GM12878 (cell line): ENCODE measurements around the gene ISCA2. TPM values are rescaled to one million over a fixed set of nuclear protein-coding genes. Genes with fewer than 3 reads are reported as not detected.

Source experiments
- ATAC-seq: fragments of 200-7000 bp; cut with Tn5 transposase; 3 replicates; pipeline ENCODE4 v1.9.1; 2020; ENCODE audit warnings: mild to moderate bottlenecking, moderate library complexity
- BruUV-seq: library from RNA; stranded (reverse); fragments of 400-500 nt; replicated peaks from 2 replicates; lab custom pipeline; 2021; lab: Mats Ljungman, UMichigan
- CTCF ChIA-PET: fragments of 300-600 bp; sonication (Branson Sonifier 250); formaldehyde crosslinking; extraction: SDS; loops from one replicate; lab custom pipeline; 2021; ENCODE audit warnings: inconsistent platforms; lab: Yijun Ruan, JAX
- POLR2A ChIA-PET: fragments of 350-600 bp; formaldehyde crosslinking; extraction: SDS; loops from one replicate; lab custom pipeline; 2021; ENCODE audit warnings: inconsistent platforms; lab: Charles Lee
- RAD21 ChIA-PET: fragments of 300-600 bp; sonication (Branson Sonifier 250); formaldehyde crosslinking; loops from one replicate; lab custom pipeline; 2023; ENCODE audit warnings: antibody characterized with exemption; ENCODE audit not compliant: unreplicated experiment; lab: Charles Lee
- SMC1A ChIA-PET: fragments of 300-600 bp; sonication (Branson Sonifier 250); formaldehyde crosslinking; loops from one replicate; lab custom pipeline; 2023; ENCODE audit not compliant: unreplicated experiment, uncharacterized antibody; lab: Charles Lee
- DNase-seq: peaks from one replicate; pipeline ENCODE4 v3.0.0-alpha.2; 2011; ENCODE audit warnings: low read depth, low spot score
- FAIRE-seq: peaks from 3 replicates; lab custom pipeline; 2011; peaks lifted over from hg19 to GRCh38; lab: Jason Lieb, UNC
- H2AFZ ChIP-seq: 2 replicates; pipeline ENCODE4 v1.6.0; 2011; ENCODE audit warnings: low read depth, low read length, control low read depth; ENCODE audit not compliant: control insufficient read depth
- H3K27ac ChIP-seq: 2 replicates; pipeline ENCODE4 v1.5.1; 2011; ENCODE audit warnings: control low read depth; ENCODE audit not compliant: control insufficient read depth, insufficient read depth
- H3K27me3 ChIP-seq, 2 experiments: replicated peaks in 1 of 2; 2 replicates each; pipeline versions ENCODE4 v1.6.0 to v1.6.1; 2011; ENCODE audit warnings: low read length in 1 of 2; ENCODE audit not compliant: control insufficient read depth in 2 of 2, insufficient read depth in 2 of 2
- H3K36me3 ChIP-seq, 2 experiments: 2 replicates each; pipeline ENCODE4 v1.5.1; 2011; ENCODE audit warnings: low read length in 1 of 2; ENCODE audit not compliant: control insufficient read depth in 2 of 2, insufficient read depth in 2 of 2
- H3K4me1 ChIP-seq: 2 replicates; pipeline ENCODE4 v1.6.1; 2011; ENCODE audit warnings: mild to moderate bottlenecking, low read length, moderate library complexity, mixed read lengths; ENCODE audit not compliant: control insufficient read depth, insufficient read depth
- H3K4me2 ChIP-seq: 2 replicates; pipeline ENCODE4 v1.6.0; 2011; ENCODE audit warnings: control low read depth; ENCODE audit not compliant: control insufficient read depth, insufficient read depth
- H3K4me3 ChIP-seq: fragments of 200-600 bp; sonication (generic); 2 replicates; pipeline ENCODE4 v1.5.1; 2016
- H3K79me2 ChIP-seq: 2 replicates; pipeline ENCODE4 v1.6.0; 2011; ENCODE audit warnings: low read length; ENCODE audit not compliant: control insufficient read depth, insufficient read depth
- H3K9ac ChIP-seq: 2 replicates; pipeline ENCODE4 v1.8.0; 2011; ENCODE audit warnings: low read length, control low read depth, mixed read lengths; ENCODE audit not compliant: control insufficient read depth, insufficient read depth
- H3K9me3 ChIP-seq: replicated peaks from 3 replicates; pipeline ENCODE4 v1.5.1; 2011; ENCODE audit warnings: mild to moderate bottlenecking, low read length; ENCODE audit not compliant: control insufficient read depth, insufficient read depth
- H4K20me1 ChIP-seq: 2 replicates; pipeline ENCODE4 v1.6.0; 2011; ENCODE audit not compliant: control insufficient read depth, insufficient read depth
- CHD1 ChIP-seq: IDR thresholded peaks from 2 replicates; pipeline ENCODE4 v1.6.1; 2012; ENCODE audit warnings: low read depth, low read length, improper control_type of control experiment
- FOXK2 ChIP-seq: fragments of 450-650 bp; IDR thresholded peaks from 2 replicates; pipeline ENCODE4 v1.6.1; 2017; ENCODE audit warnings: mild to moderate bottlenecking, moderate library complexity
- KDM1A ChIP-seq: fragments of 200-600 bp; sonication (generic); IDR thresholded peaks from 2 replicates; pipeline ENCODE4 v1.6.1; 2016; ENCODE audit warnings: borderline replicate concordance
- MTA3 ChIP-seq: IDR thresholded peaks from 2 replicates; pipeline ENCODE4 v1.6.1; 2012; ENCODE audit warnings: low read length, inconsistent platforms, borderline replicate concordance
- POLR2AphosphoS5 ChIP-seq: IDR thresholded peaks from 2 replicates; pipeline ENCODE4 v1.6.1; 2011; ENCODE audit warnings: mild to moderate bottlenecking, low read length, inconsistent platforms
- TBL1XR1 ChIP-seq: IDR thresholded peaks from 2 replicates; pipeline ENCODE4 v1.6.1; 2012; ENCODE audit warnings: low read depth, low read length, improper control_type of control experiment
- ZZZ3 ChIP-seq: IDR thresholded peaks from 2 replicates; pipeline ENCODE4 v1.6.1; 2011; ENCODE audit warnings: low read depth; ENCODE audit not compliant: control insufficient read depth, insufficient read length
- WGBS: methylation state at CpG from one replicate; pipeline ENCODE4 v1.1.6; 2016; ENCODE audit warnings: low lambda C conversion rate; ENCODE audit not compliant: insufficient replicate concordance, insufficient coverage; ENCODE audit errors: missing lambda C conversion rate; 5-methylcytosine and 5-hydroxymethylcytosine counted together
- in situ Hi-C: fragments of 300-500 bp; cut with MboI; formaldehyde crosslinking; loops from 9 replicates; pipeline ENCODE4 v1.14.3; 2018; ENCODE audit warnings: mixed read lengths
- intact Hi-C: fragments of 100-400 bp; cut with micrococcal nuclease; formaldehyde crosslinking; loops from one replicate; pipeline ENCODE4 v1.14.2; 2022; ENCODE audit not compliant: unreplicated experiment
- polyA plus RNA-seq, 11 experiments: library from polyadenylated mRNA; depleted of rRNA in 4 of 11; unstranded in 6 of 11; stranded (reverse) in 5 of 11; fragments of >200 nt; fragmentation: Nextera tagmentation in 4 of 11; fragmentation: Illumina TruSeq in 1 of 11; extraction: Ambion mirVana in 4 of 11; extraction: Trizol in 1 of 11; gene quantifications; 1 replicate in 1 of 11; 2 replicates in 10 of 11; pipeline versions ENCODE4 v1.2.1 to v1.2.3, GENCODE V29; 2011 to 2016; ENCODE audit warnings: inconsistent platforms in 2 of 11, missing spikeins in 2 of 11, low read depth in 1 of 11
- total RNA-seq, 4 experiments: library from RNA; depleted of rRNA in 3 of 4; stranded (reverse); fragments of >200 nt in 3 of 4; fragmentation: Illumina TruSeq in 1 of 4; extraction: Trizol in 1 of 4; gene quantifications; 2 replicates each; pipeline versions ENCODE4 v1.2.1 to v1.2.3, GENCODE V29; 2013 to 2021
- TF ChIP-seq, protein P1 (sequence below): fragments of 450-650 bp; IDR thresholded peaks from 2 replicates; pipeline ENCODE4 v1.6.1; 2014; ENCODE audit warnings: mild to moderate bottlenecking

Gene ISCA2
- total and polyA plus RNA-seq, 10 of the 15 experiments (the other 5 are each of a cell fraction or from before 2014, with no cell fraction given) = 7.5 to 116 (median 32.5) TPM

DNA sequence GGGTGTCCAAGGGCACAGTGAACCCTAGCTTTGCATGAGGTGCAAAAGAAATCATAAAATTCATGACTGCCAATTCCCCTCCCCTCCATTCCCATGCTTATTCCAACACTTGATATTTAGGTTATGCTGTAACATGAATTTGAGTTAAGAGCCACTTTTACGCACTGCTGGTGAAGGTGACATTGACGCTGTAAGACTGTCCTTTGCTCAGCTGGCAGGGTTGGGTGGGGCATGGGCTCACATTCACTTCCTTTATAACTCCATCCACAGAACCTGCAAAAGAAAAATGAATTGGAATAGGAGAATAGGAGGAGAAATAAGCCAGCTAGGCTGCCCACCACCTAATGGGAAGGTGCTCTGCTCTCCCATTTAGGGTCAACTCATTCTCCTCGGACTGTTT lies 7.4 kb upstream of the ISCA2 start:
- in situ Hi-C loops = no loop called here
- H3K4me3 ChIP-seq = no peak overlapping the region
- H3K9me3 ChIP-seq = no peaks in the 10 kb centered on the region
- TF ChIP-seq, protein P1, sequence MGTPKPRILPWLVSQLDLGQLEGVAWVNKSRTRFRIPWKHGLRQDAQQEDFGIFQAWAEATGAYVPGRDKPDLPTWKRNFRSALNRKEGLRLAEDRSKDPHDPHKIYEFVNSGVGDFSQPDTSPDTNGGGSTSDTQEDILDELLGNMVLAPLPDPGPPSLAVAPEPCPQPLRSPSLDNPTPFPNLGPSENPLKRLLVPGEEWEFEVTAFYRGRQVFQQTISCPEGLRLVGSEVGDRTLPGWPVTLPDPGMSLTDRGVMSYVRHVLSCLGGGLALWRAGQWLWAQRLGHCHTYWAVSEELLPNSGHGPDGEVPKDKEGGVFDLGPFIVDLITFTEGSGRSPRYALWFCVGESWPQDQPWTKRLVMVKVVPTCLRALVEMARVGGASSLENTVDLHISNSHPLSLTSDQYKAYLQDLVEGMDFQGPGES = no peak
- no peak for TF ChIP-seq ZZZ3
- TF ChIP-seq CHD1 = no peak
- no peak for TF ChIP-seq MTA3
- no peak for TF ChIP-seq TBL1XR1
- no peak for TF ChIP-seq POLR2AphosphoS5
- no peak for TF ChIP-seq KDM1A
- TF ChIP-seq FOXK2 = no peak
- H3K4me1 ChIP-seq = peaks cover 4% of the 10 kb centered on the region; the same call in 1 of the 2 replicates
- CTCF ChIA-PET = interaction anchor here (1.2 to 1.5 kb wide), 3 partner anchors 9 to 308 kb away, joined by 3 to 5 read pairs (median 3); no protein-coding TSS in a partner anchor
- FAIRE-seq (no peak), DNase-seq (no peak), ATAC-seq (no peak)
- H3K36me3 ChIP-seq = no peaks in the 10 kb centered on the region; a peak in 1 of 4 replicates
- SMC1A ChIA-PET = interaction anchor here (0.8 to 1.1 kb wide), 2 partner anchors 8 to 122 kb away, joined by 3 read pairs; no protein-coding TSS in a partner anchor
- no peaks in the 10 kb centered on the region for H4K20me1 ChIP-seq
- H3K4me2 ChIP-seq = no peak overlapping the region
- no peaks in the 10 kb centered on the region for H3K27me3 ChIP-seq
- no peaks in the 10 kb centered on the region for H3K79me2 ChIP-seq
- RAD21 ChIA-PET = no interaction called here
- no TSS peak for BruUV-seq
- H3K27ac ChIP-seq = no peak overlapping the region
- 100% methylated on average over 3 of the region's 3 CpGs for WGBS
- no peak overlapping the region for H2AFZ ChIP-seq
- POLR2A ChIA-PET = no interaction called here
- no peak overlapping the region for H3K9ac ChIP-seq
- intact Hi-C loops = no loop called here
